HEK293 (cell line): ENCODE data around the gene ZNF227.
A peak's percentile ranks its signal among the peaks of the same experiment; 100 is the strongest.

Source experiments
- CTCF ChIA-PET: fragments of 350-600 bp; formaldehyde crosslinking; extraction: SDS; loops from one replicate; lab custom pipeline; 2021; ENCODE audit warnings: antibody characterized with exemption; lab: Yijun Ruan, JAX
- POLR2A ChIA-PET: fragments of 300-600 bp; formaldehyde crosslinking; extraction: SDS; loops from one replicate; lab custom pipeline; 2020; ENCODE audit warnings: antibody characterized with exemption, inconsistent platforms; lab: Yijun Ruan, JAX
- H3K27ac ChIP-seq: fragments of 200-500 bp; sonication (Bioruptor generic); 2 replicates; pipeline ENCODE4 v1.5.1; 2014; ENCODE audit warnings: low read depth, low read length, control low read depth, inconsistent platforms; ENCODE audit errors: extremely low read depth
- H3K36me3 ChIP-seq, 2 experiments: fragments of 200-500 bp in 1 of 2; sonication (Bioruptor generic) in 1 of 2; 1 replicate in 1 of 2; 2 replicates in 1 of 2; pipeline ENCODE4 v1.5.1; 2014 to 2017; ENCODE audit warnings: inconsistent platforms in 2 of 2, low read length in 2 of 2; ENCODE audit not compliant: control insufficient read depth in 2 of 2, insufficient read depth in 1 of 2
- H3K4me1 ChIP-seq: fragments of 200-500 bp; sonication (Bioruptor generic); 2 replicates; pipeline ENCODE4 v1.5.1; 2014; ENCODE audit warnings: mild to moderate bottlenecking, low read length, inconsistent platforms; ENCODE audit not compliant: control insufficient read depth, insufficient read depth
- H3K4me3 ChIP-seq: 2 replicates; pipeline ENCODE4 v1.5.1; 2011; ENCODE audit warnings: low read depth, mild to moderate bottlenecking, control low read depth, low read length, moderate library complexity
- H3K9me3 ChIP-seq: fragments of 200-500 bp; sonication (Bioruptor generic); 2 replicates; pipeline ENCODE4 v1.5.1; 2014; ENCODE audit warnings: low read depth, low read length, inconsistent platforms; ENCODE audit not compliant: control insufficient read depth, insufficient read depth
- EGR2 ChIP-seq: fragments of 450-650 bp; formaldehyde crosslinking; IDR thresholded peaks from 2 replicates; pipeline ENCODE4 v1.5.1; 2016; ENCODE audit warnings: low read depth, missing biosample characterization, missing genetic modification characterization
- KLF1 ChIP-seq: fragments of 450-650 bp; formaldehyde crosslinking; IDR thresholded peaks from 2 replicates; pipeline ENCODE4 v1.5.1; 2016; ENCODE audit warnings: missing biosample characterization, missing genetic modification characterization
- KLF17 ChIP-seq: fragments of 450-650 bp; formaldehyde crosslinking; IDR thresholded peaks from 2 replicates; pipeline ENCODE4 v1.5.1; 2016; ENCODE audit warnings: missing biosample characterization, missing genetic modification characterization
- KLF9 ChIP-seq: fragments of 450-650 bp; formaldehyde crosslinking; IDR thresholded peaks from 2 replicates; pipeline ENCODE4 v1.5.1; 2016; ENCODE audit warnings: missing biosample characterization, missing genetic modification characterization, low read depth
- PRDM1 ChIP-seq: fragments of 450-650 bp; formaldehyde crosslinking; IDR thresholded peaks from 2 replicates; pipeline ENCODE4; 2016; ENCODE audit warnings: missing biosample characterization, missing genetic modification characterization
- PRDM10 ChIP-seq: fragments of 450-650 bp; formaldehyde crosslinking; IDR thresholded peaks from 2 replicates; pipeline ENCODE4 v1.5.1; 2016; ENCODE audit warnings: missing biosample characterization, missing genetic modification characterization
- RBAK ChIP-seq: fragments of 450-650 bp; formaldehyde crosslinking; IDR thresholded peaks from 2 replicates; pipeline ENCODE4 v1.5.1; 2016; ENCODE audit warnings: missing biosample characterization, missing genetic modification characterization
- SP2 ChIP-seq: fragments of 450-650 bp; formaldehyde crosslinking; IDR thresholded peaks from 2 replicates; pipeline ENCODE4 v1.5.1; 2016; ENCODE audit warnings: missing biosample characterization, missing genetic modification characterization
- TRIM28 ChIP-seq: IDR thresholded peaks from 2 replicates; pipeline ENCODE4 v1.6.1; 2011; ENCODE audit warnings: low read length, control low read depth, borderline replicate concordance
- YY2 ChIP-seq: fragments of 450-650 bp; formaldehyde crosslinking; IDR thresholded peaks from 2 replicates; pipeline ENCODE4 v1.5.1; 2016; ENCODE audit warnings: missing biosample characterization, missing genetic modification characterization
- ZBTB10 ChIP-seq: fragments of 450-650 bp; formaldehyde crosslinking; IDR thresholded peaks from 2 replicates; pipeline ENCODE4 v1.5.1; 2016; ENCODE audit warnings: missing biosample characterization, missing genetic modification characterization
- ZBTB17 ChIP-seq: fragments of 450-650 bp; formaldehyde crosslinking; IDR thresholded peaks from 2 replicates; pipeline ENCODE4 v1.5.1; 2016; ENCODE audit warnings: missing biosample characterization, missing genetic modification characterization
- ZBTB26 ChIP-seq: fragments of 450-650 bp; formaldehyde crosslinking; optimal IDR thresholded peaks from 2 replicates; pipeline ENCODE3; 2016; ENCODE audit warnings: missing biosample characterization, mild to moderate bottlenecking, missing genetic modification characterization
- ZBTB6 ChIP-seq: fragments of 450-650 bp; formaldehyde crosslinking; IDR thresholded peaks from 2 replicates; pipeline ENCODE4 v1.5.1; 2017; ENCODE audit warnings: missing biosample characterization, missing genetic modification characterization
- ZEB2 ChIP-seq: fragments of 450-650 bp; formaldehyde crosslinking; IDR thresholded peaks from 2 replicates; pipeline ENCODE4 v1.5.1; 2016; ENCODE audit warnings: missing biosample characterization, missing genetic modification characterization
- ZIC2 ChIP-seq: fragments of 450-650 bp; formaldehyde crosslinking; IDR thresholded peaks from 2 replicates; pipeline ENCODE4 v1.5.1; 2016; ENCODE audit warnings: missing biosample characterization, missing genetic modification characterization
- ZNF211 ChIP-seq: fragments of 450-650 bp; formaldehyde crosslinking; IDR thresholded peaks from 2 replicates; pipeline ENCODE4 v1.5.1; 2016; ENCODE audit warnings: low read depth, missing biosample characterization, missing genetic modification characterization
- ZNF23 ChIP-seq: fragments of 450-650 bp; formaldehyde crosslinking; IDR thresholded peaks from 2 replicates; pipeline ENCODE4 v1.5.1; 2016; ENCODE audit warnings: missing biosample characterization, missing genetic modification characterization, borderline replicate concordance
- ZNF302 ChIP-seq: fragments of 450-650 bp; formaldehyde crosslinking; IDR thresholded peaks from 2 replicates; pipeline ENCODE4 v1.5.1; 2016; ENCODE audit warnings: missing biosample characterization, missing genetic modification characterization, low read depth
- ZNF324 ChIP-seq: fragments of 450-650 bp; formaldehyde crosslinking; IDR thresholded peaks from 2 replicates; pipeline ENCODE4 v1.5.1; 2016; ENCODE audit warnings: missing biosample characterization, missing genetic modification characterization
- ZNF366 ChIP-seq: fragments of 450-650 bp; formaldehyde crosslinking; conservative IDR thresholded peaks from 2 replicates; pipeline ENCODE4 v1.5.1; 2016; ENCODE audit warnings: missing biosample characterization, missing genetic modification characterization
- ZNF530 ChIP-seq: fragments of 450-650 bp; formaldehyde crosslinking; IDR thresholded peaks from 2 replicates; pipeline ENCODE4 v1.5.1; 2016; ENCODE audit warnings: low read depth, missing biosample characterization, missing genetic modification characterization
- ZNF585B ChIP-seq: fragments of 450-650 bp; formaldehyde crosslinking; IDR thresholded peaks from 2 replicates; pipeline ENCODE4 v1.5.1; 2016; ENCODE audit warnings: missing biosample characterization, missing genetic modification characterization
- ZNF610 ChIP-seq: fragments of 450-650 bp; formaldehyde crosslinking; IDR thresholded peaks from 2 replicates; pipeline ENCODE4 v1.5.1; 2016; ENCODE audit warnings: missing biosample characterization, missing genetic modification characterization, borderline replicate concordance
- ZNF623 ChIP-seq: fragments of 450-650 bp; formaldehyde crosslinking; IDR thresholded peaks from 2 replicates; pipeline ENCODE4 v1.5.1; 2016; ENCODE audit warnings: missing biosample characterization, missing genetic modification characterization
- ZNF654 ChIP-seq: fragments of 450-650 bp; formaldehyde crosslinking; IDR thresholded peaks from 2 replicates; pipeline ENCODE4 v1.5.1; 2016; ENCODE audit warnings: low read depth, missing biosample characterization, missing genetic modification characterization
- ZNF747 ChIP-seq: fragments of 450-650 bp; formaldehyde crosslinking; IDR thresholded peaks from 2 replicates; pipeline ENCODE4 v1.5.1; 2016; ENCODE audit warnings: missing biosample characterization, missing genetic modification characterization
- ZNF791 ChIP-seq: fragments of 450-650 bp; formaldehyde crosslinking; IDR thresholded peaks from 2 replicates; pipeline ENCODE4 v1.5.1; 2016; ENCODE audit warnings: missing biosample characterization, missing genetic modification characterization
- ZSCAN16 ChIP-seq: fragments of 450-650 bp; formaldehyde crosslinking; IDR thresholded peaks from 2 replicates; pipeline ENCODE4 v1.5.1; 2016; ENCODE audit warnings: missing biosample characterization, missing genetic modification characterization

ZNF227 gene

GRCh38 chr19:44212250-44212865, at the start of gene ZNF227:
ZNF227 (plus strand) TSS chr19:44212532; CDS start chr19:44217793, 5,261 bp downstream.
- ChIA-PET POLR2A (interaction anchor here (0.6 to 4.5 kb wide), 52 partner anchors 10 to 1451 kb away, joined by 3 to 143 read pairs (median 5); partner anchors contain the start of genes IRGQ, PLAUR, ZNF112 and ZNF180), CTCF (interaction anchor here (0.5 to 1.6 kb wide), 9 partner anchors 14 to 467 kb away, joined by 3 to 5 read pairs (median 3); partner anchors contain the start of genes ZNF226 and ZNF45)
- TF ChIP-seq ZBTB26 (tag by site-specific recombination) (peak; percentile 66), KLF1 (tag by site-specific recombination) (no peak; the same call in 1 of the 2 replicates), ZNF324 (no peak), KLF17 (tag by site-specific recombination) (no peak; the same call in 1 of the 2 replicates), ZNF23 (tag by site-specific recombination) (no peak), ZBTB6 (tag by site-specific recombination) (no peak; the same call in 1 of the 2 replicates), RBAK (no peak), ZNF654 (tag by site-specific recombination) (0 out of 2 replicates have a peak, but pooled peaks have one; percentile 2), KLF9 (tag by site-specific recombination) (no peak; the same call in 1 of the 2 replicates), ZSCAN16 (tag by site-specific recombination) (no peak), ZNF623 (tag by site-specific recombination) (no peak), ZNF302 (tag by site-specific recombination) (no peak), ZBTB10 (tag by site-specific recombination) (peak; percentile 100), ZNF530 (tag by site-specific recombination) (0 out of 2 replicates have a peak, but pooled peaks have one; percentile 63), ZEB2 (tag by site-specific recombination) (no peak; the same call in none of the 2 replicates), ZNF366 (tag by site-specific recombination) (no peak), ZNF791 (tag by site-specific recombination) (no peak), ZNF610 (peak; percentile 94; the same call in 1 of the 2 replicates), EGR2 (tag by site-specific recombination) (no peak), ZBTB17 (no peak; the same call in 1 of the 2 replicates), ZIC2 (no peak; the same call in 1 of the 2 replicates), YY2 (tag by site-specific recombination) (peak; percentile 90; the same call in 1 of the 2 replicates), ZNF211 (tag by site-specific recombination) (no peak), PRDM10 (peak; percentile 100), ZNF585B (tag by site-specific recombination) (no peak), ZNF747 (tag by site-specific recombination) (no peak), PRDM1 (tag by site-specific recombination) (no peak; the same call in none of the 2 replicates), SP2 (tag by site-specific recombination) (no peak; the same call in 1 of the 2 replicates), TRIM28 (0 out of 2 replicates have a peak, but pooled peaks have one; percentile 29)

More at GRCh38 chr19:44212250-44212865, at the start of gene ZNF227:
- H3K27ac ChIP-seq: peak within 1 kb of the TSS; percentile 90
- H3K36me3 ChIP-seq: peaks cover 21 to 64% of the 10 kb centered on the region in 2 experiments
- H3K4me3 ChIP-seq: peak within 1 kb of the TSS; percentile 64
- H3K4me1 ChIP-seq: peaks cover 38% of the 10 kb centered on the region
- peaks cover 24% of the 10 kb centered on the region for H3K9me3 ChIP-seq
